Stomach smooth muscle (tissue), 2 donors: ENCODE results near the gene TTLL5.

Experiments
- H3K27ac ChIP-seq: one replicate; pipeline ENCODE4 v1.7.0; 2013; ENCODE audit warnings: mild to moderate bottlenecking, low read length, inconsistent platforms
- H3K27me3 ChIP-seq, 2 donors: one replicate each; pipeline ENCODE4 v1.7.0; 2013; ENCODE audit warnings: low read length in 2 of 2; ENCODE audit not compliant: insufficient read depth in 2 of 2, control insufficient read depth in 1 of 2
- H3K36me3 ChIP-seq, 2 donors: one replicate each; pipeline ENCODE4 v1.7.0; 2013; ENCODE audit warnings: low read length in 2 of 2; ENCODE audit not compliant: control insufficient read depth in 2 of 2, insufficient read depth in 2 of 2
- H3K4me1 ChIP-seq: one replicate; pipeline ENCODE4 v1.7.0; 2013; ENCODE audit warnings: low read length; ENCODE audit not compliant: control insufficient read depth, insufficient read depth
- H3K4me3 ChIP-seq, 2 donors: one replicate each; pipeline ENCODE4 v1.7.0; 2013; ENCODE audit warnings: low read length in 2 of 2
- H3K9ac ChIP-seq, 2 donors: one replicate each; pipeline ENCODE4 v1.7.0; 2013; ENCODE audit warnings: low read length in 2 of 2, mild to moderate bottlenecking in 1 of 2
- H3K9me3 ChIP-seq, 2 donors: one replicate each; pipeline ENCODE4 v1.7.0; 2013; ENCODE audit warnings: low read length in 2 of 2; ENCODE audit not compliant: control insufficient read depth in 2 of 2
- donor health status: healthy.
- donor health status: Pancreatic carcinoma.

The TTLL5 gene

GRCh38 chr14:76002383-76002782 lies 341.3 kb downstream of the TTLL5 start:
- no peak overlapping the region for H3K9ac ChIP-seq
- no peaks in the 10 kb centered on the region for H3K4me1 ChIP-seq
- H3K4me3 ChIP-seq = no peak overlapping the region
- peaks cover 39% of the 10 kb centered on the region in 2 donors for H3K36me3 ChIP-seq
- H3K27ac ChIP-seq = no peak overlapping the region
- no peaks in the 10 kb centered on the region for H3K27me3 ChIP-seq
- H3K9me3 ChIP-seq = peaks cover 3 to 4% of the 10 kb centered on the region in 2 donors
